Liver (tissue), 3 donors: ENCODE data around the gene TRMO.

Source experiments
- ATF3 ChIP-seq: IDR thresholded peaks from 2 replicates; pipeline ENCODE4 v1.6.1; 2016; ENCODE audit warnings: antibody characterized with exemption
- CTCF ChIP-seq: fragments of 150-350 bp; IDR thresholded peaks from 2 replicates; pipeline ENCODE4 v1.5.1; 2017; ENCODE audit warnings: improper control_type of control experiment, low read depth, low read length; ENCODE audit not compliant: missing input control
- TAF1 ChIP-seq: conservative IDR thresholded peaks from 2 replicates; pipeline ENCODE4 v1.6.1; 2016; ENCODE audit warnings: antibody characterized with exemption, mild to moderate bottlenecking
- donor health status: healthy.
- donor health status: healthy.

- no peak for TF ChIP-seq TAF1
- no peak for TF ChIP-seq CTCF
- no peak for TF ChIP-seq ATF3
These were observed 63.5 kb downstream of the TRMO start for GRCh38 chr9:97858826-97859225.
